Activated B cell treated with CpG ODN at 0.5 μM for 24 hours (primary cell): ENCODE measurements around the gene LRP1-AS. TPM values are rescaled to one million over a fixed set of nuclear protein-coding genes. Genes with fewer than 3 reads are reported as not detected.

Source experiments
- ATAC-seq: fragments of 200-7000 bp; cut with Tn5 transposase; one replicate; pipeline ENCODE4 v1.10.0; 2021; ENCODE audit warnings: low read depth, mild to moderate bottlenecking, moderate library complexity
- CTCF ChIA-PET: fragments of 350-600 bp; sonication (Branson Sonifier 250); formaldehyde crosslinking; loops from one replicate; lab custom pipeline; 2021; ENCODE audit warnings: antibody characterized with exemption; lab: Charles Lee
- POLR2A ChIA-PET: fragments of 350-600 bp; sonication (Branson Sonifier 250); formaldehyde crosslinking; loops from one replicate; lab custom pipeline; 2021; ENCODE audit warnings: antibody characterized with exemption; lab: Charles Lee
- DNase-seq: peaks from one replicate; pipeline ENCODE4 v3.0.0; 2022
- H3K27ac Mint-ChIP-seq: one replicate; pipeline ENCODE4 v1.8.0; 2020; ENCODE audit warnings: mixed read lengths
- H3K27me3 Mint-ChIP-seq: one replicate; pipeline ENCODE4 v1.8.0; 2021; ENCODE audit warnings: mixed read lengths
- H3K36me3 Mint-ChIP-seq: one replicate; pipeline ENCODE4 v1.8.0; 2021; ENCODE audit warnings: low read depth, mixed read lengths
- H3K4me1 Mint-ChIP-seq: one replicate; pipeline ENCODE4 v1.8.0; 2021; ENCODE audit warnings: mixed read lengths
- H3K4me3 Mint-ChIP-seq: one replicate; pipeline ENCODE4 v1.8.0; 2020; ENCODE audit warnings: mild to moderate bottlenecking, mixed read lengths
- H3K9me3 Mint-ChIP-seq: one replicate; pipeline ENCODE4 v1.8.0; 2020; ENCODE audit warnings: mixed read lengths
- intact Hi-C: fragments of 100-400 bp; cut with micrococcal nuclease; formaldehyde crosslinking; loops from one replicate; pipeline ENCODE4 v1.15.1; 2024
- total RNA-seq: library from RNA; stranded (reverse); gene quantifications from 2 replicates; pipeline ENCODE4 v1.2.3, GENCODE V29; 2022
- TF ChIP-seq, protein P1 (sequence below): fragments of 200-600 bp; IDR thresholded peaks from one replicate; pipeline ENCODE4 v1.8.0; 2022; ENCODE audit warnings: antibody characterized with exemption, mild to moderate bottlenecking

Gene LRP1-AS
- total RNA-seq, 1 donor from 2014 or later: not detected

DNA sequence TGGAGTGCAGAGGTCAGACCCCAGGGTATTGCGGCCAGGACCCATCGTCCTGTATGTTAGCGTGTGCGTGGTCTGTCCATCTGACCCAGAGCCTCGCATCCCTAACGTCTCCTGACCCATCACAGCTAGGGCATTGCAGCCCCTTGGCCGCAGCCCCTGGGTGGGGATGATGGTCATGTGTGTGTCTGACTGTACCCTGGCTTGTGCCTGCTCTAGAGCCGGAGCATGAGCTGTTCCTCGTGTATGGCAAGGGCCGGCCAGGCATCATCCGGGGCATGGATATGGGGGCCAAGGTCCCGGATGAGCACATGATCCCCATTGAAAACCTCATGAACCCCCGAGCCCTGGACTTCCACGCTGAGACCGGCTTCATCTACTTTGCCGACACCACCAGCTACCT, 10.8 kb upstream of the LRP1-AS start:
- ATAC-seq: no peak
- intact Hi-C loops: no loop called here
- H3K9me3 Mint-ChIP-seq: no peaks in the 10 kb centered on the region
- H3K4me1 Mint-ChIP-seq: peaks cover 9% of the 10 kb centered on the region
- peaks cover 7% of the 10 kb centered on the region for H3K27me3 Mint-ChIP-seq
- no peak overlapping the region for H3K27ac Mint-ChIP-seq
- TF ChIP-seq, protein P1, sequence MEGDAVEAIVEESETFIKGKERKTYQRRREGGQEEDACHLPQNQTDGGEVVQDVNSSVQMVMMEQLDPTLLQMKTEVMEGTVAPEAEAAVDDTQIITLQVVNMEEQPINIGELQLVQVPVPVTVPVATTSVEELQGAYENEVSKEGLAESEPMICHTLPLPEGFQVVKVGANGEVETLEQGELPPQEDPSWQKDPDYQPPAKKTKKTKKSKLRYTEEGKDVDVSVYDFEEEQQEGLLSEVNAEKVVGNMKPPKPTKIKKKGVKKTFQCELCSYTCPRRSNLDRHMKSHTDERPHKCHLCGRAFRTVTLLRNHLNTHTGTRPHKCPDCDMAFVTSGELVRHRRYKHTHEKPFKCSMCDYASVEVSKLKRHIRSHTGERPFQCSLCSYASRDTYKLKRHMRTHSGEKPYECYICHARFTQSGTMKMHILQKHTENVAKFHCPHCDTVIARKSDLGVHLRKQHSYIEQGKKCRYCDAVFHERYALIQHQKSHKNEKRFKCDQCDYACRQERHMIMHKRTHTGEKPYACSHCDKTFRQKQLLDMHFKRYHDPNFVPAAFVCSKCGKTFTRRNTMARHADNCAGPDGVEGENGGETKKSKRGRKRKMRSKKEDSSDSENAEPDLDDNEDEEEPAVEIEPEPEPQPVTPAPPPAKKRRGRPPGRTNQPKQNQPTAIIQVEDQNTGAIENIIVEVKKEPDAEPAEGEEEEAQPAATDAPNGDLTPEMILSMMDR: no peak
- no peak for DNase-seq
- POLR2A ChIA-PET: no interaction called here
- no peaks in the 10 kb centered on the region for H3K36me3 Mint-ChIP-seq
- CTCF ChIA-PET: no interaction called here
- no peak overlapping the region for H3K4me3 Mint-ChIP-seq

DNA sequence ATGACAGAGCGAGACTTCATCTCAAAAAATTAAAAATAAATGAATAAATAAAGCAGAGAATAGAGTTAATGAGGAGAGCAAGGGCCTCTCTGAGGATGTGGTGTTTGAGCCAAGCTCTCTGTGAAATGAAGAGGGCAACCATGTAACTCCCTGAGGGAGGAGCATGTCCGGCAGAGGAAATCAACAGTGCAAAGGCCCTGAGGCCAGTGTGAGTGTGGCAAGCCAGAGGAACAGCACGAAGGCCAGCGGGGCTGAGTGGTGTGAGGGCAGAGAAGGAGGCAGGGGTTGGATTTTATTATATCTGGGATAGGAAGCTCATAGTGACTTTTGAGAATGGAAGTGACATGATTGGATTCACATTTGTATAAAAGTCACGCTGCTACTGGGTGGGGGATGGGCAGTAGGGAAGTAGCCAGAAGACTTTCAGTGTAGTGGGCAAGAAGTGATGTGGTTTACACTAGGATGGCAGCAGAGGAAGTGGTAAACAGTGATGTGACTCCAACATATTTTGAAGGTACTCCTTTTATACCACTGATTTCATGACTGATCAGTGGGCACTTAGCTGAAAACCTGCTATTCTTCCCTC, 10.3 kb upstream of the LRP1-AS start:
- Mint-ChIP-seq H3K36me3 (no peaks in the 10 kb centered on the region), H3K27me3 (peaks cover 7% of the 10 kb centered on the region), H3K27ac (no peak overlapping the region), H3K4me3 (no peak overlapping the region), H3K9me3 (no peaks in the 10 kb centered on the region), H3K4me1 (peaks cover 9% of the 10 kb centered on the region)
- ChIA-PET POLR2A (no interaction called here), CTCF (no interaction called here)
- DNase-seq (no peak), ATAC-seq (no peak)
- TF ChIP-seq, protein P1: no peak
- intact Hi-C loops: no loop called here

DNA sequence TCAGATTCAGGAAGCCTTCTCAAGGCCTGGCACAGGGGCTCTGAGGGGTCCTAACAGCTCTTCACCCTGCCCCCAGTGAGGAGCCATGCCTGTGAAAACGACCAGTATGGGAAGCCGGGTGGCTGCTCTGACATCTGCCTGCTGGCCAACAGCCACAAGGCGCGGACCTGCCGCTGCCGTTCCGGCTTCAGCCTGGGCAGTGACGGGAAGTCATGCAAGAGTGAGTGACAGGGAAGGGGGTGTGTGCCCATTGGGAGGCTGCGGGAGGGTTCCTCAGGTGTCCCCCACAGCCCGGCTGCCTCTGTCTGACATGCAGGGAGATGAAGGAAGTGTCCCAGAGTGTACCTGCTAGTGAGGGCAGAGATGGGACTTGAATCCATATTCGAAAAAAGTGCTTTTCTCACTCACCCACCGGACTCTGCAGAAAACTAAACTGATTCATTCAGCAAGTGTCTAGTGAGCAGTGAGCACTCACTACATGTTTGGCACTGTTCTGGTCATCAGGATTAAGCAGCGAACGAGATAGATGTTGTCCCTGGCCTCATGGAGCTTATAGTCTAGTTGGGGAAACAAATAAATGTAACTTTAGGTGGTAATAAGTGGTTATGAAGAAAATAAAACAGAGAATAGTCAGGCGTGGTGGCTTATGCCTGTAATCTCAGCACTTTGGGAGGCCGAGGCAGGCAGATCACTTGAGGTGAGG, 9.4 kb upstream of the LRP1-AS start:
- TF ChIP-seq, protein P1: no peak
- intact Hi-C loops: no loop called here
- no peaks in the 10 kb centered on the region for H3K36me3 Mint-ChIP-seq
- ATAC-seq (no peak), DNase-seq (no peak)
- no peaks in the 10 kb centered on the region for H3K9me3 Mint-ChIP-seq
- H3K27ac Mint-ChIP-seq: no peak overlapping the region
- peaks cover 9% of the 10 kb centered on the region for H3K4me1 Mint-ChIP-seq
- peaks cover 7% of the 10 kb centered on the region for H3K27me3 Mint-ChIP-seq
- POLR2A ChIA-PET: no interaction called here
- H3K4me3 Mint-ChIP-seq: no peak overlapping the region
- CTCF ChIA-PET: no interaction called here

DNA sequence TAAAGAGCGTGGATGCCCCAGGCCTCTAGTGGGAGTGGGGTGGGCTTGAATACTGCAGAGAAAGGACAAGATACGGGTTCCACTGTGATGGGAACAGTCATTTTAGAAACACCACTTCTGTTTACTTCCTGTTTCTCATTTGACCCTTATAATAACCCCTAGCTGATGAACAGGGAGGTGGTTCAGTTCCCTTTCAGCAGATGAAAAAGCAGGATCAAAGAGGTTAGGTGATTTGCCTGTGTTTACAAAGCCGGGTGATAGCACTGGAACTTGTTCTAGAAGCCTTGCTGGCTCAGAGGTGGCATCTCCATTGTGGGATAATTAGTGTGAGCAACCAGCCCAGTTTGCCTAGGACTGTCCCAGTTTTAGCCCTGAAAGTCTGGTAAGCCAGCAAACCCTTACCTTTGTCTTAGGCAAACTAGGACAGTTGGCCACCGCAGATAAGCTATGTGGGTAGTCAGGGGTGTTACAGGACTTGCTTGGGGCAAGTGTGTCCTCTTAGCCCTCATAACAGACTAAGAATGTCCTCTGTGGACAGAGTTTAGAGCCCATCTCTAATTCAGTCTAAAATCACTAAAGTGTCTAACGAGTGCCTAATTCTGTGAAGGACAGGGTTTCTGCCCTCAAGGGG, 7.5 kb upstream of the LRP1-AS start:
- no peaks in the 10 kb centered on the region for H3K9me3 Mint-ChIP-seq
- CTCF ChIA-PET: no interaction called here
- TF ChIP-seq, protein P1: no peak
- H3K4me1 Mint-ChIP-seq: peaks cover 9% of the 10 kb centered on the region
- intact Hi-C loops: no loop called here
- H3K4me3 Mint-ChIP-seq: no peak overlapping the region
- H3K27me3 Mint-ChIP-seq: peaks cover 7% of the 10 kb centered on the region
- no peaks in the 10 kb centered on the region for H3K36me3 Mint-ChIP-seq
- H3K27ac Mint-ChIP-seq: no peak overlapping the region
- ATAC-seq (no peak), DNase-seq (no peak)
- POLR2A ChIA-PET: no interaction called here

DNA sequence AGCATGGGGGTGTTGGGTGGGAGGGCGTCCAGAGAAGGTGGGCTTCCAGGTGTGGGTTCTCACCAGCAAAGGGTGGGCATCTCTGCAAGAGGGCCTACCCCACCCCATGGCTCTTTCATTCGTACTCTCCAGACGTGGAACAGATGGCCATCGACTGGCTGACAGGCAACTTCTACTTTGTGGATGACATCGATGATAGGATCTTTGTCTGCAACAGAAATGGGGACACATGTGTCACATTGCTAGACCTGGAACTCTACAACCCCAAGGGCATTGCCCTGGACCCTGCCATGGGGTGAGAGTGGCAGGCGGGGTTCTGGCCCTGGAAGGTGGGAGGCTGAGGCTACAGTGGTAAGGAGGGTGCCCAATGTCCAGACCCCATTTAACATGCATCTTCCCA, 6.7 kb upstream of the LRP1-AS start:
- ChIA-PET POLR2A (no interaction called here), CTCF (no interaction called here)
- TF ChIP-seq, protein P1: no peak
- H3K9me3 Mint-ChIP-seq: no peaks in the 10 kb centered on the region
- H3K4me1 Mint-ChIP-seq: peaks cover 9% of the 10 kb centered on the region
- DNase-seq (no peak), ATAC-seq (no peak)
- no peak overlapping the region for H3K4me3 Mint-ChIP-seq
- H3K27me3 Mint-ChIP-seq: peaks cover 7% of the 10 kb centered on the region
- no peak overlapping the region for H3K27ac Mint-ChIP-seq
- H3K36me3 Mint-ChIP-seq: no peaks in the 10 kb centered on the region
- intact Hi-C loops: no loop called here
